HUES6 (cell line): Measurements from ENCODE around the gene CDH10.

Source experiments
- H3K27ac ChIP-seq: 2 replicates; pipeline ENCODE4 v1.7.0; 2013; ENCODE audit warnings: low read depth, mild to moderate bottlenecking, low read length, inconsistent platforms
- H3K27me3 ChIP-seq: 2 replicates; pipeline ENCODE4 v1.6.1; 2013; ENCODE audit warnings: low read length; ENCODE audit not compliant: control insufficient read depth, insufficient read depth
- H3K36me3 ChIP-seq: 2 replicates; pipeline ENCODE4 v1.6.1; 2013; ENCODE audit warnings: low read length; ENCODE audit not compliant: control insufficient read depth, insufficient read depth
- H3K4me1 ChIP-seq: 2 replicates; pipeline ENCODE4 v1.6.1; 2013; ENCODE audit warnings: low read length; ENCODE audit not compliant: control insufficient read depth, insufficient read depth
- H3K4me3 ChIP-seq: 2 replicates; pipeline ENCODE4 v1.5.1; 2013; ENCODE audit warnings: low read depth, low read length
- H3K9ac ChIP-seq: one replicate; pipeline ENCODE4 v1.6.1; 2013; ENCODE audit warnings: mild to moderate bottlenecking, low read length
- H3K9me3 ChIP-seq: 2 replicates; pipeline ENCODE4 v1.6.1; 2013; ENCODE audit warnings: low read depth, low read length; ENCODE audit not compliant: control insufficient read depth, insufficient read depth

CDH10 gene

GRCh38 chr5:24539613-24540012 is 105.2 kb downstream of the CDH10 start:
- no peaks in the 10 kb centered on the region for H3K9me3 ChIP-seq
- no peaks in the 10 kb centered on the region for H3K36me3 ChIP-seq
- no peak overlapping the region for H3K27ac ChIP-seq
- no peak overlapping the region for H3K9ac ChIP-seq
- no peak overlapping the region for H3K4me3 ChIP-seq
- no peaks in the 10 kb centered on the region for H3K4me1 ChIP-seq
- no peaks in the 10 kb centered on the region for H3K27me3 ChIP-seq

- Histone ChIP-seq H3K4me1 (no peaks in the 10 kb centered on the region), H3K27me3 (no peaks in the 10 kb centered on the region), H3K36me3 (no peaks in the 10 kb centered on the region), H3K4me3 (no peak overlapping the region), H3K27ac (no peak overlapping the region), H3K9me3 (no peaks in the 10 kb centered on the region), H3K9ac (no peak overlapping the region)
These were observed 106.4 kb downstream of the CDH10 start for GRCh38 chr5:24538346-24538745.

GRCh38 chr5:24535646-24536045 is 109.1 kb downstream of the CDH10 start:
- H3K4me1 ChIP-seq = no peaks in the 10 kb centered on the region
- H3K27ac ChIP-seq = no peak overlapping the region
- no peak overlapping the region for H3K9ac ChIP-seq
- H3K9me3 ChIP-seq = no peaks in the 10 kb centered on the region
- H3K36me3 ChIP-seq = no peaks in the 10 kb centered on the region
- no peaks in the 10 kb centered on the region for H3K27me3 ChIP-seq
- H3K4me3 ChIP-seq = no peak overlapping the region

- H3K27ac ChIP-seq = no peak overlapping the region
- H3K9me3 ChIP-seq = no peaks in the 10 kb centered on the region
- H3K4me1 ChIP-seq = no peaks in the 10 kb centered on the region
- no peaks in the 10 kb centered on the region for H3K27me3 ChIP-seq
- no peaks in the 10 kb centered on the region for H3K36me3 ChIP-seq
- H3K4me3 ChIP-seq = no peak overlapping the region
- no peak overlapping the region for H3K9ac ChIP-seq
These were observed 113.9 kb downstream of the CDH10 start for GRCh38 chr5:24530906-24531305.

- Histone ChIP-seq H3K27me3 (no peaks in the 10 kb centered on the region), H3K4me3 (no peak overlapping the region), H3K9me3 (no peaks in the 10 kb centered on the region), H3K36me3 (no peaks in the 10 kb centered on the region), H3K4me1 (no peaks in the 10 kb centered on the region; the same call in 1 of the 2 replicates), H3K9ac (no peak overlapping the region), H3K27ac (no peak overlapping the region)
These were observed 119.4 kb downstream of the CDH10 start for GRCh38 chr5:24525414-24525813.

- H3K27me3 ChIP-seq = no peaks in the 10 kb centered on the region
- no peak overlapping the region for H3K27ac ChIP-seq
- no peaks in the 10 kb centered on the region for H3K36me3 ChIP-seq
- H3K9ac ChIP-seq = no peak overlapping the region
- no peaks in the 10 kb centered on the region for H3K9me3 ChIP-seq
- H3K4me1 ChIP-seq = no peaks in the 10 kb centered on the region
- no peak overlapping the region for H3K4me3 ChIP-seq
These were observed 132.4 kb downstream of the CDH10 start for GRCh38 chr5:24512423-24512822.

- H3K27me3 ChIP-seq = no peaks in the 10 kb centered on the region
- H3K9ac ChIP-seq = no peak overlapping the region
- no peak overlapping the region for H3K27ac ChIP-seq
- no peaks in the 10 kb centered on the region for H3K9me3 ChIP-seq
- no peaks in the 10 kb centered on the region for H3K4me1 ChIP-seq
- H3K36me3 ChIP-seq = no peaks in the 10 kb centered on the region
- H3K4me3 ChIP-seq = no peak overlapping the region
These were observed 134.2 kb downstream of the CDH10 start for GRCh38 chr5:24510523-24510988.

GRCh38 chr5:24509943-24510342 is 134.8 kb downstream of the CDH10 start:
- Histone ChIP-seq H3K4me1 (no peaks in the 10 kb centered on the region; the same call in 1 of the 2 replicates), H3K4me3 (no peak overlapping the region), H3K36me3 (no peaks in the 10 kb centered on the region), H3K9me3 (no peaks in the 10 kb centered on the region), H3K27ac (no peak overlapping the region), H3K9ac (no peak overlapping the region), H3K27me3 (no peaks in the 10 kb centered on the region)

- Histone ChIP-seq H3K4me3 (no peak overlapping the region), H3K9me3 (no peaks in the 10 kb centered on the region), H3K27me3 (no peaks in the 10 kb centered on the region), H3K4me1 (no peaks in the 10 kb centered on the region; the same call in 1 of the 2 replicates), H3K27ac (no peak overlapping the region), H3K9ac (no peak overlapping the region), H3K36me3 (no peaks in the 10 kb centered on the region)
These were observed 139.5 kb downstream of the CDH10 start for GRCh38 chr5:24505258-24505657.

- H3K4me1 ChIP-seq = no peaks in the 10 kb centered on the region
- no peaks in the 10 kb centered on the region for H3K27me3 ChIP-seq
- no peaks in the 10 kb centered on the region for H3K9me3 ChIP-seq
- H3K27ac ChIP-seq = no peak overlapping the region
- H3K4me3 ChIP-seq = no peak overlapping the region
- no peaks in the 10 kb centered on the region for H3K36me3 ChIP-seq
- H3K9ac ChIP-seq = no peak overlapping the region
These were observed 147.1 kb downstream of the CDH10 start for GRCh38 chr5:24497591-24498157.

- no peaks in the 10 kb centered on the region for H3K36me3 ChIP-seq
- H3K9ac ChIP-seq = no peak overlapping the region
- H3K4me3 ChIP-seq = no peak overlapping the region
- H3K4me1 ChIP-seq = no peaks in the 10 kb centered on the region
- no peaks in the 10 kb centered on the region for H3K9me3 ChIP-seq
- H3K27ac ChIP-seq = no peak overlapping the region
- H3K27me3 ChIP-seq = no peaks in the 10 kb centered on the region
These were observed 147.6 kb downstream of the CDH10 start for GRCh38 chr5:24497145-24497544.

GRCh38 chr5:24496268-24496667 is 148.5 kb downstream of the CDH10 start:
- H3K9ac ChIP-seq = no peak overlapping the region
- no peaks in the 10 kb centered on the region for H3K4me1 ChIP-seq
- no peaks in the 10 kb centered on the region for H3K36me3 ChIP-seq
- H3K27ac ChIP-seq = no peak overlapping the region
- H3K9me3 ChIP-seq = no peaks in the 10 kb centered on the region
- no peaks in the 10 kb centered on the region for H3K27me3 ChIP-seq
- H3K4me3 ChIP-seq = no peak overlapping the region
